NB4 (cell line): Measurements from ENCODE around the gene RYR2.

ENCODE experiments used
- CTCF ChIP-seq: IDR thresholded peaks from one replicate; pipeline ENCODE4 v1.5.1; 2012; ENCODE audit warnings: low read depth, low read length
- MAX ChIP-seq: IDR thresholded peaks from 2 replicates; pipeline ENCODE4 v1.6.1; 2011; ENCODE audit warnings: low read depth, low read length
- MYC ChIP-seq: IDR thresholded peaks from 2 replicates; pipeline ENCODE4 v1.6.1; 2011; ENCODE audit warnings: low read depth, low read length
- POLR2A ChIP-seq: IDR thresholded peaks from 2 replicates; pipeline ENCODE4 v1.6.1; 2011; ENCODE audit warnings: mild to moderate bottlenecking; ENCODE audit not compliant: insufficient read length; ENCODE audit errors: extremely low read depth

GRCh38 chr1:237591353-237591752 lies 549.4 kb downstream of the RYR2 start:
- TF ChIP-seq CTCF (no peak), MAX (no peak), POLR2A (no peak), MYC (no peak)
